ENCODE data around the gene SEMA4D.

The SEMA4D gene

GRCh38 chr9:89427621-89428221 lies 70.2 kb downstream of the SEMA4D start:
- no peak for DNase-seq

- no peak for DNase-seq
These were observed 71.4 kb downstream of the SEMA4D start for GRCh38 chr9:89426384-89426961.

GRCh38 chr9:89425921-89426383 lies 72.0 kb downstream of the SEMA4D start:
- DNase-seq: no peak

- no peak for DNase-seq
These were observed 72.7 kb downstream of the SEMA4D start for GRCh38 chr9:89425024-89425805.

- no peak for DNase-seq
These were observed 75.5 kb downstream of the SEMA4D start for GRCh38 chr9:89422151-89422975.

- DNase-seq: no peak
These were observed 76.3 kb downstream of the SEMA4D start for GRCh38 chr9:89421595-89421994.

GRCh38 chr9:89420397-89421178 lies 77.3 kb downstream of the SEMA4D start:
- no peak for DNase-seq

- DNase-seq: no peak
These were observed 77.9 kb downstream of the SEMA4D start for GRCh38 chr9:89419978-89420394.

GRCh38 chr9:89418882-89419640 lies 78.9 kb downstream of the SEMA4D start:
- no peak for DNase-seq

GRCh38 chr9:89418474-89418845 lies 79.5 kb downstream of the SEMA4D start:
- no peak for DNase-seq

- no peak for DNase-seq
These were observed 80.0 kb downstream of the SEMA4D start for GRCh38 chr9:89417832-89418473.

- no peak for DNase-seq
These were observed 83.1 kb downstream of the SEMA4D start for GRCh38 chr9:89414670-89415324.

GRCh38 chr9:89413963-89414638 lies 83.8 kb downstream of the SEMA4D start:
- DNase-seq: no peak

GRCh38 chr9:89412951-89413350 lies 85.0 kb downstream of the SEMA4D start:
- no peak for DNase-seq

- no peak for DNase-seq
These were observed 85.4 kb downstream of the SEMA4D start for GRCh38 chr9:89412541-89412940.

GRCh38 chr9:89411759-89412158 lies 86.2 kb downstream of the SEMA4D start:
- DNase-seq: no peak

- no peak for DNase-seq
These were observed 87.1 kb downstream of the SEMA4D start for GRCh38 chr9:89410641-89411350.

GRCh38 chr9:89410022-89410421 lies 87.9 kb downstream of the SEMA4D start:
- no peak for DNase-seq

GRCh38 chr9:89409466-89409865 lies 88.4 kb downstream of the SEMA4D start:
- no peak for DNase-seq

Measured in NCI-H774 (cell line).